Calu3 (cell line): ENCODE measurements around the gene VPS13C. TPM values are rescaled to one million over a fixed set of nuclear protein-coding genes. Genes with fewer than 3 reads are reported as not detected.

Experiments used
- BruUV-seq: library from RNA; stranded (reverse); fragments of 400-500 nt; replicated peaks from 2 replicates; lab custom pipeline; 2021; lab: Mats Ljungman, UMichigan
- CTCF ChIA-PET: fragments of 300-600 bp; sonication (Branson Sonifier 250); formaldehyde crosslinking; loops from one replicate; lab custom pipeline; 2022; ENCODE audit warnings: antibody characterized with exemption; lab: Charles Lee
- DNase-seq: peaks from one replicate; pipeline ENCODE4 v3.0.0; 2022
- H3K27ac Mint-ChIP-seq: one replicate; pipeline ENCODE4 v1.8.0; 2022; ENCODE audit warnings: mixed read lengths; ENCODE audit not compliant: unreplicated experiment
- H3K27me3 Mint-ChIP-seq: one replicate; pipeline ENCODE4 v1.8.0; 2022; ENCODE audit warnings: mixed read lengths; ENCODE audit not compliant: unreplicated experiment
- H3K36me3 Mint-ChIP-seq: one replicate; pipeline ENCODE4 v1.8.0; 2022; ENCODE audit warnings: mild to moderate bottlenecking, moderate library complexity, mixed read lengths; ENCODE audit not compliant: insufficient read depth, unreplicated experiment
- H3K4me1 Mint-ChIP-seq: one replicate; pipeline ENCODE4 v1.8.0; 2022; ENCODE audit warnings: mild to moderate bottlenecking, low read depth, mixed read lengths; ENCODE audit not compliant: unreplicated experiment
- H3K4me3 Mint-ChIP-seq: one replicate; pipeline ENCODE4 v1.8.0; 2022; ENCODE audit warnings: mild to moderate bottlenecking, low read depth, moderate library complexity, mixed read lengths; ENCODE audit not compliant: unreplicated experiment
- H3K9me3 Mint-ChIP-seq: one replicate; pipeline ENCODE4 v1.8.0; 2022; ENCODE audit warnings: low read depth, mixed read lengths; ENCODE audit not compliant: unreplicated experiment
- intact Hi-C: fragments of 100-400 bp; cut with micrococcal nuclease; formaldehyde crosslinking; loops from one replicate; pipeline ENCODE4 v1.10.0; 2022; ENCODE audit not compliant: unreplicated experiment
- total RNA-seq: library from RNA; stranded (reverse); gene quantifications from 2 replicates; pipeline ENCODE4 v1.2.3, GENCODE V29; 2022
- TF ChIP-seq, protein P1 (sequence below): fragments of 200-600 bp; IDR thresholded peaks from one replicate; pipeline ENCODE4 v1.8.0; 2022; ENCODE audit warnings: antibody characterized with exemption; ENCODE audit not compliant: unreplicated experiment

The VPS13C gene
- total RNA-seq, 1 experiment from 2014 or later = 99.9 TPM

DNA sequence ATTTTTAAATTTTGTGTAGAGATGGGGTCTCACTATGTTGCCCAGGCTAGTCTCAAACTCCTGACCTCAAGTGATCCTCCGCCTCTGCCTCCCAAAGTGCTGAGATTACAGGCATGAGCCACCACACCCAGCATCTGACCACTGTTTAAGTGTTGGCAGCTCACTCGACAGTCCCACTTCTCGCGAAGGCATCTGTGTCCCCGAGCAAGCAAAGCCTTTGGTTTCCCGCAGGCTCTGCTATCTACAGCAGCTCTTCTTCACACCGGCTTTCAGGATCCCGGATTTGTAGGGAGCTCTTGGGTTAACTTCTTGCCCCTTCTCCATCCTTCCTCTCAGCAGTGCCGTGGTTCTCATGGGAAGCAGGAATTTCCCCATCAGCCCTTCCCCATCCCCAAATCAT is 240.9 kb downstream of the VPS13C start:
- Mint-ChIP-seq H3K27me3 (peaks cover 93% of the 10 kb centered on the region), H3K9me3 (no peaks in the 10 kb centered on the region), H3K36me3 (no peaks in the 10 kb centered on the region), H3K27ac (no peak overlapping the region), H3K4me3 (no peak overlapping the region), H3K4me1 (no peaks in the 10 kb centered on the region)
- TF ChIP-seq, protein P1, sequence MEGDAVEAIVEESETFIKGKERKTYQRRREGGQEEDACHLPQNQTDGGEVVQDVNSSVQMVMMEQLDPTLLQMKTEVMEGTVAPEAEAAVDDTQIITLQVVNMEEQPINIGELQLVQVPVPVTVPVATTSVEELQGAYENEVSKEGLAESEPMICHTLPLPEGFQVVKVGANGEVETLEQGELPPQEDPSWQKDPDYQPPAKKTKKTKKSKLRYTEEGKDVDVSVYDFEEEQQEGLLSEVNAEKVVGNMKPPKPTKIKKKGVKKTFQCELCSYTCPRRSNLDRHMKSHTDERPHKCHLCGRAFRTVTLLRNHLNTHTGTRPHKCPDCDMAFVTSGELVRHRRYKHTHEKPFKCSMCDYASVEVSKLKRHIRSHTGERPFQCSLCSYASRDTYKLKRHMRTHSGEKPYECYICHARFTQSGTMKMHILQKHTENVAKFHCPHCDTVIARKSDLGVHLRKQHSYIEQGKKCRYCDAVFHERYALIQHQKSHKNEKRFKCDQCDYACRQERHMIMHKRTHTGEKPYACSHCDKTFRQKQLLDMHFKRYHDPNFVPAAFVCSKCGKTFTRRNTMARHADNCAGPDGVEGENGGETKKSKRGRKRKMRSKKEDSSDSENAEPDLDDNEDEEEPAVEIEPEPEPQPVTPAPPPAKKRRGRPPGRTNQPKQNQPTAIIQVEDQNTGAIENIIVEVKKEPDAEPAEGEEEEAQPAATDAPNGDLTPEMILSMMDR = no peak
- intact Hi-C loops = no loop called here
- no peak for DNase-seq
- no TSS peak for BruUV-seq
- CTCF ChIA-PET = interaction anchor here (1.5 kb wide), 1 partner anchor 15 kb away, joined by 5 read pairs; no protein-coding TSS in a partner anchor

DNA sequence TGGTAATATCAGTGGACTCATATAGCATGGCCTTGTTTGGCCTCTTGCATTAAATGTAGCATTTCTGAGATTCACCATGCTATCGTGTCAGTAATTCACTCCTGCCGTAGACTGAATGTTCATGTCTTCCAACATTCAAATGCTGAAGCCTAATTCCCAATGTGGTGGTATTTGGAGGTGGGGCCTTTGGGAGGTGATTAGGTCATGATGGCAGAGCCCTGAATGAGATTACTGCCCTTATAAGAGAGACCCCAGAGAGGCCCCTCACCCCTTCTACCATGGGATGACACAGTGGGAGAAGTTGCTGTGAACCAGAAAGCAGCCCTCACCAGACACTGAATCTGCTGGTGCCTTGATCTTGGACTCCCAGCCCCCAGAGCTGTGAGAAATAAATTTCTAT is 241.4 kb downstream of the VPS13C start:
- intact Hi-C loops = no loop called here
- no peak for DNase-seq
- Mint-ChIP-seq H3K4me3 (no peak overlapping the region), H3K27me3 (peaks cover 93% of the 10 kb centered on the region), H3K27ac (no peak overlapping the region), H3K9me3 (no peaks in the 10 kb centered on the region), H3K4me1 (no peaks in the 10 kb centered on the region), H3K36me3 (no peaks in the 10 kb centered on the region)
- CTCF ChIA-PET = interaction anchor here (1.5 kb wide), 1 partner anchor 15 kb away, joined by 5 read pairs; no protein-coding TSS in a partner anchor
- TF ChIP-seq, protein P1 = no peak
- BruUV-seq = no TSS peak

DNA sequence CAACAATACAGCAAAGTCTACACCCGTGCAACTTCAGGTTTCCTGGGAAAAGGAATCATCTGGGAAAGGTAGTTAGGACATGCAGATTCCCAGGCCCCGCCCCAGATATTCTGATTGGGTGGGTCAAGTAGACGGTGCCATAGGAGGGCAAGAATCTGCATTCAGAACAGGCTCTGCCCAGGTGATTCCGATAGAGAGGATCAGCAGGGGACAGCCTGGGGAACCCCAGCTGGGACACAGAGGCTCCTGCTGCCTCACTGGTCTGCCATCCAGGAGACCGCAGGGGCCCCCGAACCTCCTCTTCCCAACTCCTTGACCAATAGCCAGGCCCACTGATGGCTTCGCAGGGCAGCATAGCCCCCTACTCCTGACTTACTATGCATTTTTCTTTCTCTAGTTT is 243.4 kb downstream of the VPS13C start:
- Mint-ChIP-seq H3K27me3 (peaks cover 93% of the 10 kb centered on the region), H3K36me3 (no peaks in the 10 kb centered on the region), H3K27ac (no peak overlapping the region), H3K4me3 (no peak overlapping the region), H3K4me1 (no peaks in the 10 kb centered on the region), H3K9me3 (no peaks in the 10 kb centered on the region)
- CTCF ChIA-PET = no interaction called here
- TF ChIP-seq, protein P1 = no peak
- DNase-seq = no peak
- no TSS peak for BruUV-seq
- intact Hi-C loops = no loop called here

DNA sequence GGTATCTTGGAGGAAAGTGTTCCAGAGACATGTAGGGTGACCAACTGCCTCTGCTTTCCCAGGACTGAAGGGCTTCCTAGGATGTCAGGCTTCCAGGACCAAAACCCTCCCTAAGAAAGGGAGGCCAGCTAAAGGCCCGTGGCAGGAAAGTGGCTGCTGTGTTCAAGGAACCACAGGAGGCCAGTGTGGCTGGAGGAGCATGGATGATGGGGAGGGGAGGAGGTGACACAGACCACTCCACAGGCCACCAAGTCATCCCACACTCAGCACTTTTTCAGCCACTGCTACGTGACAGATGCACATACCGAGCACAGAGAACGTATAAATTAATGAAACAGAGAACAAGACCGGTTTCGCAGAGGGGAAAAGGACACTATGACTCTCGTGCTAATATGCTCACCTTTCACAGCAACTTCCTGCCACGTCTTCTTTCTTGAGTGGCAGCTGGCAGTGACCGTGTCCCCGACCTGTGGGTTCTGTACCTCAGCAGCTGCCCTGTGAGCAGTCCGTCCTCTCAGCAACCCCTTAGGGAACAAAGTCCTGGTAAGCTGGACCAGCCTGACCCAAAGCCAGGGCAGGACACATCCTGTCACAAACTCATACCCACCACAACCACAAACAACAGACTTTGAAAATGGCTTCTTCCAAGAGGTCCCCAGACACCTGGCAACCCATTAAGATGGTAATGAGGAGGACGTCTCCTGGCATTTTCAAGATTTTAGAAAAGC is 244.7 kb downstream of the VPS13C start:
- H3K9me3 Mint-ChIP-seq = no peaks in the 10 kb centered on the region
- CTCF ChIA-PET = no interaction called here

More for the DNA sequence above, 244.7 kb downstream of the VPS13C start:
- H3K4me3 Mint-ChIP-seq = no peak overlapping the region
- intact Hi-C loops = no loop called here
- peaks cover 81% of the 10 kb centered on the region for H3K27me3 Mint-ChIP-seq
- H3K27ac Mint-ChIP-seq = no peak overlapping the region
- TF ChIP-seq, protein P1 = no peak
- H3K36me3 Mint-ChIP-seq = no peaks in the 10 kb centered on the region
- DNase-seq = no peak
- no TSS peak for BruUV-seq
- H3K4me1 Mint-ChIP-seq = no peaks in the 10 kb centered on the region
